ENCODE data around the gene SEC14L1.

DNA sequence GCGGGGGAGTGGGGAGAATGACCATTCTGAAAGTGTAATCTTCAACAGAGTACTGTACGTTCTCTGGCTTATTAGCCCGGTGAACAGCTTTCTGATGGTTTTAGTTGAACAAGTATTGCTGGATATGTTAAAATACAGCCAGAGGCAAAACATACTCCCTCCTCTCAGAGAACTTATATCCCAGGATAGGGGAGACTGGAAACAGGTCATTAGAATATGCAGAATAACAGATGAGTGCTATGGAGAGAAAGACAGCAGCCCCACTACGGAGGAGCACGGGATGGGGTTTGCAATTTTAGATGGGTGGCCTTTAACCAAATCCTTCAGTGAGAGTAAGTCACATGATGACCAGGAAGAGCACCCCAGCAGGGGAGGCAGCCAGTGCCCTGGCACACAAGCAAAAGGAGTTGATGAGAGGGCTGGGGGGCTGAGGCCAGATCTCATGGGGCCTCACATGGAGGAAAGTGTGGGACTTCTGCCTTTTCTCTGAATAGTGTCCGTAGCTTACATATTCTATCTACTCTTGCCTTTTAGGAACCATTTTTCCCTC is 43.1 kb upstream of the SEC14L1 start:
- TF ChIP-seq, protein P1, sequence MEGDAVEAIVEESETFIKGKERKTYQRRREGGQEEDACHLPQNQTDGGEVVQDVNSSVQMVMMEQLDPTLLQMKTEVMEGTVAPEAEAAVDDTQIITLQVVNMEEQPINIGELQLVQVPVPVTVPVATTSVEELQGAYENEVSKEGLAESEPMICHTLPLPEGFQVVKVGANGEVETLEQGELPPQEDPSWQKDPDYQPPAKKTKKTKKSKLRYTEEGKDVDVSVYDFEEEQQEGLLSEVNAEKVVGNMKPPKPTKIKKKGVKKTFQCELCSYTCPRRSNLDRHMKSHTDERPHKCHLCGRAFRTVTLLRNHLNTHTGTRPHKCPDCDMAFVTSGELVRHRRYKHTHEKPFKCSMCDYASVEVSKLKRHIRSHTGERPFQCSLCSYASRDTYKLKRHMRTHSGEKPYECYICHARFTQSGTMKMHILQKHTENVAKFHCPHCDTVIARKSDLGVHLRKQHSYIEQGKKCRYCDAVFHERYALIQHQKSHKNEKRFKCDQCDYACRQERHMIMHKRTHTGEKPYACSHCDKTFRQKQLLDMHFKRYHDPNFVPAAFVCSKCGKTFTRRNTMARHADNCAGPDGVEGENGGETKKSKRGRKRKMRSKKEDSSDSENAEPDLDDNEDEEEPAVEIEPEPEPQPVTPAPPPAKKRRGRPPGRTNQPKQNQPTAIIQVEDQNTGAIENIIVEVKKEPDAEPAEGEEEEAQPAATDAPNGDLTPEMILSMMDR (IDR thresholded peaks at IDR 0.05) = no peak
- TF ChIP-seq POLR2AphosphoS5 (IDR thresholded peaks at IDR 0.05; ENCODE audit: low read depth, low read length) (no peak), TCF7L2 (IDR thresholded peaks at IDR 0.05; ENCODE audit: low read depth, low read length) (no peak)
